ENCODE data around the gene SHISA4.

SHISA4 gene

GRCh38 chr1:201941420-201942128 lies 52.9 kb downstream of the SHISA4 start:
- H3K9ac ChIP-seq (ENCODE audit: insufficient read length, low read depth) = peak overlapping the region; percentile 74
- peak overlapping the region; percentile 31 for H3K4me3 ChIP-seq (ENCODE audit: insufficient read length, low read depth)
- peaks cover 6% of the 10 kb centered on the region for H3K27me3 ChIP-seq (ENCODE audit: insufficient read depth, insufficient read length)
- H3K4me1 ChIP-seq (ENCODE audit: insufficient read depth, insufficient read length) = peaks cover 13% of the 10 kb centered on the region
- H3K9me3 ChIP-seq (ENCODE audit: insufficient read depth, low read length) = no peaks in the 10 kb centered on the region
- no peaks in the 10 kb centered on the region for H3K36me3 ChIP-seq (ENCODE audit: insufficient read depth, insufficient read length, low read length)
- peak; percentile 80 for DNase-seq (ENCODE audit: low read depth, low spot score)
- TF ChIP-seq SUZ12 (IDR thresholded peaks at IDR 0.05; ENCODE audit: extremely low read depth, insufficient read depth, insufficient read length) (no peak), ZNF274 (IDR thresholded peaks at IDR 0.05; ENCODE audit: low read depth, low read length) (no peak), YY1 (IDR thresholded peaks at IDR 0.05; ENCODE audit: insufficient read depth, insufficient read length) (no peak)

GRCh38 chr1:201942129-201942495 lies 53.4 kb downstream of the SHISA4 start:
- peaks cover 13% of the 10 kb centered on the region for H3K4me1 ChIP-seq (ENCODE audit: insufficient read depth, insufficient read length)
- H3K9ac ChIP-seq (ENCODE audit: insufficient read length, low read depth) = no peak overlapping the region
- H3K36me3 ChIP-seq (ENCODE audit: insufficient read depth, insufficient read length, low read length) = no peaks in the 10 kb centered on the region
- DNase-seq (ENCODE audit: low read depth, low spot score) = no peak
- no peak overlapping the region for H3K4me3 ChIP-seq (ENCODE audit: insufficient read length, low read depth)
- no peaks in the 10 kb centered on the region for H3K9me3 ChIP-seq (ENCODE audit: insufficient read depth, low read length)
- H3K27me3 ChIP-seq (ENCODE audit: insufficient read depth, insufficient read length) = peaks cover 12% of the 10 kb centered on the region
- TF ChIP-seq SUZ12 (IDR thresholded peaks at IDR 0.05; ENCODE audit: extremely low read depth, insufficient read depth, insufficient read length) (no peak), ZNF274 (IDR thresholded peaks at IDR 0.05; ENCODE audit: low read depth, low read length) (no peak), YY1 (IDR thresholded peaks at IDR 0.05; ENCODE audit: insufficient read depth, insufficient read length) (no peak)

Measured in NT2/D1 (cell line).